ENCODE results near the gene APOL4. TPM values are rescaled to one million over a fixed set of nuclear protein-coding genes. Genes with fewer than 3 reads are reported as not detected.

APOL4 gene
- total and polyA plus RNA-seq, 3 experiments from 2014 or later: 0.42 to 0.46 TPM; not detected in 1

DNA sequence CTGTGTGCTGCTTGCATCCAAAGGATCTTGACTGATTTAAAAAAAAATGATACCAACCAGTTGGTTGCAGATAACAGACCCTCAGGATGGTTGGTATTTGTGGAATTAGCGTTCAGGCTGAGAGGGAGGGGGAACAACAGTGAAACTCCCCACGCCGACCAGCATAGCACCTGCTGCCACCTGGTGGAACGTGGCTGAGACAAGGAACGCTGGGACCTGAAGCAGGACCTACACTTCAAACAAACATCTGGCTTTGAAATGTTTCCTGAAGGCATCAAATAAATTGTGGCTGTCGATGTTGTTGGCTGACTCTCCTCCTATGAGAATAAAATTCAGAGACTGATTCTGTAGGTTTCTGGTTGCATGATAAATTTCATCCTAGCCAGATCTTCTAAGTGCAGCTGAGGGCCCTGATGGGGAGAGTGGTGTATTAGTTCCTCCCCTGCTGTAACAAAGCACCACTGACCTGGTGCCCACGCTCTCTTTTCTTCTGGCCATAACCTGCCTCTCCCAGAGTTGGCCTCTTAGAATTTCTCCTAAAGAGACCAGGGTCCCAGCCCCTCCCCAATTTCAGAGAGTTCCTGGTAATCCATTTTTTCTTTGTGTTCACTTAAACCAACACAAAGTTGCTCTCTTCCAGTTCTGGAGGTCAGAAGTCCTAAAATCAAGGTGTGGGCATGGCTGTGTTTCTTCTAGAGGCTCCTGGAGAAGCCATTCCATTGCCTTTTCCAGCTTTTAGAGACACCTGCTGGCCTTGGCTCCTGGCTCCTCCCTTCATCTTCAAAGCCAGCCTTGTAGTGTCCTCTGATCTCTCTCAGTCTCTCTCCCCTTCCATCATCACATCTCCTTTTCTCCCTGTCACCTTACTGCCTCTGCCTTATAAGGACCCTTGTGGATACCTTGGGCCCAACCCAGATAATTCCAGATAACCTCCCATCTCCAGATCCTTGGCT is 20.5 kb upstream of the APOL4 start:
- peaks cover 3 to 16% of the 10 kb centered on the region in 2 donors for H3K27me3 Mint-ChIP-seq
- H3K9me3 Mint-ChIP-seq: no peaks in the 10 kb centered on the region
- H3K4me3 Mint-ChIP-seq: peak overlapping the region in 5 of 7 donors; percentile 56 to 72 (median 63)
- peaks cover 7 to 13% (median 10%) of the 10 kb centered on the region in 3 donors for H3K4me1 Mint-ChIP-seq
- peak overlapping the region in 5 of 8 donors; percentile 4 to 79 (median 51) for H3K27ac Mint-ChIP-seq
- Histone ChIP-seq H3K27me3 (ENCODE audit: insufficient read depth, low read length, poor library complexity, severe bottlenecking) (peaks cover 8% of the 10 kb centered on the region), H3K9me3 (ENCODE audit: low read length) (no peaks in the 10 kb centered on the region), H3K36me3 (ENCODE audit: insufficient read depth, low read length) (no peaks in the 10 kb centered on the region), H3K4me3 (ENCODE audit: low read length) (no peak overlapping the region), H3K4me1 (ENCODE audit: insufficient read depth, low read length) (no peaks in the 10 kb centered on the region), H3K27ac (ENCODE audit: low read depth, low read length) (no peak overlapping the region)
- CTCF ChIA-PET: interaction anchor here (1.4 to 1.5 kb wide), 2 partner anchors 17 to 19 kb away, joined by 4 read pairs; partner anchors contain the start of gene APOL2
- peaks cover 0 to 24% (median 3%) of the 10 kb centered on the region in 3 donors for H3K36me3 Mint-ChIP-seq
- DNase-seq: peak; percentile 13 to 65 (median 25)
- POLR2A ChIA-PET: no interaction called here

DNA sequence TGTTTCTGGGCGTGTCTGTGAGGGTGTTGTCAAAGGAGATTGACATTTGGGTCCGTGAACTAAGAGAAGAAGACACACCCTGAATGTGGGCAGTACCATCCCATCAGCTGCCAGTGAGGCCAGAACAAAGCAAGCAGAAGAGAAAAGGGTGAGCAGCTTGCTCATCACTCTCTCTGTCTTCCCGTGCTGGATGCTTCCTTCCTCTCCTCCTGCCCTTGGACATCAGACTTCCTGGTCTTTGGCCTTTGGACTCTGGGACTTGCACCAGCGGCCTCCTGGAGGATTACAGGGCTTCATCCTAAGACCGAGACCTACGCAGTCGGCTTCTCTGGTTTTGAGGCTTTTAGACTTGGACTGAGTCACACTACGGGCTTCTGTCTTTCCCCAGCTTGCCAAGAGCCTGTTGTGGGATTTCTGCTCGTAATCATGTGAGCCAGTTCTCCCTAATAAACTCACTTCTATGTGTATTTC is 18.9 kb upstream of the APOL4 start:
- POLR2A ChIA-PET: no interaction called here
- CTCF ChIA-PET: interaction anchor here (1.4 kb wide), 1 partner anchor 20 kb away, joined by 4 read pairs; no protein-coding TSS in a partner anchor
- no peak for DNase-seq
- Histone ChIP-seq H3K36me3 (ENCODE audit: insufficient read depth, low read length) (no peaks in the 10 kb centered on the region), H3K27ac (ENCODE audit: low read depth, low read length) (no peak overlapping the region), H3K4me1 (ENCODE audit: insufficient read depth, low read length) (no peaks in the 10 kb centered on the region), H3K4me3 (ENCODE audit: low read length) (no peak overlapping the region), H3K27me3 (ENCODE audit: insufficient read depth, low read length, poor library complexity, severe bottlenecking) (peaks cover 9% of the 10 kb centered on the region), H3K9me3 (ENCODE audit: low read length) (no peaks in the 10 kb centered on the region)
- Mint-ChIP-seq H3K9me3 (no peaks in the 10 kb centered on the region), H3K27ac (no peak overlapping the region), H3K27me3 (peaks cover 5 to 24% of the 10 kb centered on the region in 2 donors), H3K4me1 (peaks cover 5 to 13% (median 10%) of the 10 kb centered on the region in 3 donors), H3K36me3 (peaks cover 0 to 10% (median 0%) of the 10 kb centered on the region in 3 donors), H3K4me3 (no peak overlapping the region)

DNA sequence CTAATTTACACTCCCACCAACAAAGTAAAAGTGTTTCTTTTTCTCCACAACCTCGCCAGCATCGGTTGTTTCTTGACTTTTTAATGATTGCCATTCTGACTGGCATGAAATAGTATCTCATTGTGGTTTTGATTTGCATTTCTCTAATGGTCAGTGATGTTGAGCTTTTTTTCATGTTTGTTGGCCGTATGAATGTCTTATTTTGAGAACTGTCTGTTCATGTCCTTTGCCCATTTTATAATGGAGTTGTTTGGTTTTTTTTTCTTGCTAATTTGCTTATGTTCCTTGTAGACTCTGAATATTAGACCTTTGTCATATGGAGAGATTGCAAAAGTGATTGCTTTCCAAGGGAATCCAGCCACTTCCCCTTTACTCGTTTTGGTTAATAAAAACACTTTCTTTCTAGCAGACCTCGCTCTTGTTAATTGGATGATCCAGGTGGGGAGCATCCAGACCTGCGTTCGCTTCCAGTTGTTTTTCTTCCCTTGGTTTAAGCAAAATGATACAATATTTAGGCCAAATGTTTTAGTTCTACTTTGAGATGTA is 17.1 kb upstream of the APOL4 start:
- CTCF ChIA-PET: interaction anchor here (0.9 kb wide), 1 partner anchor 34 kb away, joined by 3 read pairs; the partner anchor contains the start of gene APOL1
- Histone ChIP-seq H3K27me3 (ENCODE audit: insufficient read depth, low read length, poor library complexity, severe bottlenecking) (peaks cover 13% of the 10 kb centered on the region), H3K4me1 (ENCODE audit: insufficient read depth, low read length) (no peaks in the 10 kb centered on the region), H3K27ac (ENCODE audit: low read depth, low read length) (no peak overlapping the region), H3K4me3 (ENCODE audit: low read length) (no peak overlapping the region), H3K36me3 (ENCODE audit: insufficient read depth, low read length) (no peaks in the 10 kb centered on the region), H3K9me3 (ENCODE audit: low read length) (no peaks in the 10 kb centered on the region)
- no peak overlapping the region for H3K4me3 Mint-ChIP-seq
- H3K27me3 Mint-ChIP-seq: peaks cover 7 to 40% of the 10 kb centered on the region in 2 donors
- H3K4me1 Mint-ChIP-seq: peaks cover 5 to 13% (median 10%) of the 10 kb centered on the region in 3 donors
- no peak for DNase-seq
- no peaks in the 10 kb centered on the region for H3K36me3 Mint-ChIP-seq
- no peaks in the 10 kb centered on the region for H3K9me3 Mint-ChIP-seq
- no peak overlapping the region for H3K27ac Mint-ChIP-seq
- POLR2A ChIA-PET: interaction anchor here (0.7 kb wide), 1 partner anchor 279 kb away, joined by 5 read pairs; no protein-coding TSS in a partner anchor

- Histone ChIP-seq H3K36me3 (ENCODE audit: insufficient read depth, low read length) (no peaks in the 10 kb centered on the region), H3K9me3 (ENCODE audit: low read length) (no peaks in the 10 kb centered on the region), H3K27ac (ENCODE audit: low read depth, low read length) (no peak overlapping the region), H3K27me3 (ENCODE audit: insufficient read depth, low read length, poor library complexity, severe bottlenecking) (peaks cover 13% of the 10 kb centered on the region), H3K4me3 (ENCODE audit: low read length) (no peak overlapping the region), H3K4me1 (ENCODE audit: insufficient read depth, low read length) (no peaks in the 10 kb centered on the region)
- POLR2A ChIA-PET: no interaction called here
- Mint-ChIP-seq H3K4me1 (peaks cover 4 to 8% (median 7%) of the 10 kb centered on the region in 3 donors), H3K4me3 (no peak overlapping the region), H3K27ac (no peak overlapping the region), H3K27me3 (peaks cover 16 to 63% of the 10 kb centered on the region in 2 donors), H3K36me3 (peaks cover 0 to 4% (median 0%) of the 10 kb centered on the region in 3 donors), H3K9me3 (no peaks in the 10 kb centered on the region)
- CTCF ChIA-PET: no interaction called here
- DNase-seq: no peak
Observed at GRCh38 chr22:36215981-36216380, 14.4 kb upstream of the APOL4 start.

DNA sequence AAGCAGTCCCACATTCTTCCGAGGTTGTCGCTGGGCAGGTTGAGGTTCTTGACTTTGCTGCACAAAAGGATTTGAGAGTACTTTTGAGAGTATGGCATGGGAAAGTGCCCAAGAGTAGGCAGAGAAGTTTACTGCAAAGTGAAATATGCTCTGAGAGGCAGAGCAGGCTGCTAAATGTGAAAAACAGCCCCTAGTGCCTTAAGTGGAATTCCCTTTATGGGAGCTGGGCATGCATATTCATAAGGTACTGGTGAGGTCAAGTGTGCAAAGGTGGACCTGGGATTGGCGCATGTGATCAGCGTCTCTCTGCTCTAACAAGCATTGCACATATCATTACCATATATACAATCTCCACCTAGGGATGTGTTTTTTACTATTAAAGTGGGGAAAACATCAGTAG is 12.0 kb upstream of the APOL4 start:
- Histone ChIP-seq H3K4me1 (ENCODE audit: insufficient read depth, low read length) (no peaks in the 10 kb centered on the region), H3K27ac (ENCODE audit: low read depth, low read length) (no peak overlapping the region), H3K36me3 (ENCODE audit: insufficient read depth, low read length) (no peaks in the 10 kb centered on the region), H3K4me3 (ENCODE audit: low read length) (no peak overlapping the region), H3K9me3 (ENCODE audit: low read length) (no peaks in the 10 kb centered on the region), H3K27me3 (ENCODE audit: insufficient read depth, low read length, poor library complexity, severe bottlenecking) (peaks cover 13% of the 10 kb centered on the region)
- H3K27me3 Mint-ChIP-seq: peaks cover 30 to 80% of the 10 kb centered on the region in 2 donors
- ChIA-PET CTCF (no interaction called here), POLR2A (no interaction called here)
- H3K4me3 Mint-ChIP-seq: no peak overlapping the region
- no peak for DNase-seq
- H3K36me3 Mint-ChIP-seq: peaks cover 0 to 17% (median 0%) of the 10 kb centered on the region in 3 donors
- H3K4me1 Mint-ChIP-seq: peaks cover 7 to 12% (median 9%) of the 10 kb centered on the region in 3 donors
- H3K9me3 Mint-ChIP-seq: peaks cover 2 to 10% (median 8%) of the 10 kb centered on the region in 5 donors
- H3K27ac Mint-ChIP-seq: no peak overlapping the region

DNA sequence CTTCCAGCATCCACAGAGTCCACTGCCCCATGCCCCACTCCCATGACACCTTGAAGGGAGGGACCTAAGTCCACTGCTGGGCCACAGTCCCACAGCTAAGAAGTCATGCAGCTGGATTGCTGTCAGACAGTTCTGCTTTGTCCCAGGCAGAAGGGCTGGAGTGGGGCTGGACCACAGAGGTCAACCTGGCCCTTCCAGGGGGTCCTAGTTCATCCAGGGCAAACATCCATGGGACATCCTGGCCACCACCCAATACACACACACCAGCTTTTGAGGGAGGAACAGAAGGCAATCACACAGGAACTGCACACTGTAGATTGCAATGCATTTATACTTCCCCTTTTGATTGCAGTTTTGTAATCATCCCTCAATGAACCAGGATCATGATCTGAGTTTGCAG is 11.3 kb upstream of the APOL4 start:
- no peaks in the 10 kb centered on the region for H3K9me3 ChIP-seq (ENCODE audit: low read length)
- peaks cover 9% of the 10 kb centered on the region for H3K27me3 ChIP-seq (ENCODE audit: insufficient read depth, low read length, poor library complexity, severe bottlenecking)
- Mint-ChIP-seq H3K27ac (no peak overlapping the region), H3K4me1 (peaks cover 7 to 12% (median 9%) of the 10 kb centered on the region in 3 donors), H3K9me3 (peaks cover 2 to 11% (median 8%) of the 10 kb centered on the region in 5 donors), H3K36me3 (peaks cover 0 to 17% (median 0%) of the 10 kb centered on the region in 3 donors), H3K4me3 (no peak overlapping the region), H3K27me3 (peaks cover 30 to 78% of the 10 kb centered on the region in 2 donors)
- H3K4me3 ChIP-seq (ENCODE audit: low read length): no peak overlapping the region
- DNase-seq: no peak
- H3K36me3 ChIP-seq (ENCODE audit: insufficient read depth, low read length): no peaks in the 10 kb centered on the region
- H3K27ac ChIP-seq (ENCODE audit: low read depth, low read length): no peak overlapping the region
- ChIA-PET CTCF (interaction anchor here (1.7 kb wide), 1 partner anchor 26 kb away, joined by 5 read pairs; the partner anchor contains the start of gene APOL2), POLR2A (no interaction called here)
- no peaks in the 10 kb centered on the region for H3K4me1 ChIP-seq (ENCODE audit: insufficient read depth, low read length)

DNA sequence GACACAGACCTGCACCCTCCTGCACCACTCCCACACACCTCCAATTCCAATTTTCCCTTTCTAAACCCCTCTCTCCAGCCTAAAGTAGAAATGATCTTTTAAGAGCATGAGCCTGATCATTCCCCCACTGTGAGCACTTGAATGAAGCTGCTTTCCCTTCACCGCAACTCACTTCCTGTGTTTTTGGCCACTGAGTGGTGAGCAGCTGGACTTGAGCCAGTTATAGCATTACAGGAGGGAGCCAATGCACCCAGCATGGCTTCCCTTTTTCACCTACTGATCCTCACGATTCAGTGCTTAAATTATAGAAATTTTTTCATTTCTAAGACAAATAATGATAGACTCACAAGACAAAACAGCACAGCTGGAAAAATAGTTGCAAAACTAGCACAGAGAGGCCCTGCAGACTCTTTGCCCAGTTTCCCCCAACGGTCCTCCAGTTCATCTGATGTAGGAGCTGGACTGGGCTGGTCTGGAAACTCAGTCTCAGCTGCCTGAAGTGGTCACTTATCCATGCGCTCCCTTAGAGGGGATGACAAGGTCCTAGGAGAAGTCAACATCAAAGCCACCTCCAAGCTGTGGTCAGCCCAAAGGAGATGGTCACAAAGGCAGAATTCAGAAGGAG is 9.7 kb upstream of the APOL4 start:
- no peak overlapping the region for H3K27ac Mint-ChIP-seq
- peaks cover 28 to 80% of the 10 kb centered on the region in 2 donors for H3K27me3 Mint-ChIP-seq
- Histone ChIP-seq H3K27ac (ENCODE audit: low read depth, low read length) (no peak overlapping the region), H3K36me3 (ENCODE audit: insufficient read depth, low read length) (no peaks in the 10 kb centered on the region), H3K4me3 (ENCODE audit: low read length) (no peak overlapping the region), H3K27me3 (ENCODE audit: insufficient read depth, low read length, poor library complexity, severe bottlenecking) (peaks cover 5% of the 10 kb centered on the region), H3K4me1 (ENCODE audit: insufficient read depth, low read length) (no peaks in the 10 kb centered on the region), H3K9me3 (ENCODE audit: low read length) (no peaks in the 10 kb centered on the region)
- ChIA-PET POLR2A (no interaction called here), CTCF (interaction anchor here (1.2 to 1.7 kb wide), 2 partner anchors 28 to 275 kb away, joined by 5 to 6 read pairs; partner anchors contain the start of gene APOL2)
- peaks cover 2 to 11% (median 8%) of the 10 kb centered on the region in 5 donors for H3K9me3 Mint-ChIP-seq
- H3K4me1 Mint-ChIP-seq: peaks cover 7 to 12% (median 9%) of the 10 kb centered on the region in 3 donors
- H3K4me3 Mint-ChIP-seq: no peak overlapping the region
- no peak for DNase-seq
- peaks cover 0 to 17% (median 0%) of the 10 kb centered on the region in 3 donors for H3K36me3 Mint-ChIP-seq

Data from CD8-positive, alpha-beta memory T cell (primary cell).